GM10248 (cell line): Measurements from ENCODE around the gene IFIT1B.
"Not testable (repeated sequence)": the region's sequence is repeated elsewhere in the genome, so short reads cannot be mapped to it uniquely, and the experiment has no call there.

Experiments used
- CTCF ChIA-PET: fragments of 300-600 bp; sonication (Branson Sonifier 250); formaldehyde crosslinking; extraction: SDS; loops from one replicate; lab custom pipeline; 2021; ENCODE audit warnings: antibody characterized with exemption; lab: Yijun Ruan, JAX
- POLR2A ChIA-PET: fragments of 350-650 bp; sonication (Branson Sonifier 250); formaldehyde crosslinking; extraction: SDS; loops from one replicate; lab custom pipeline; 2020; ENCODE audit warnings: antibody characterized with exemption; lab: Yijun Ruan, JAX
- DNase-seq: peaks from one replicate; pipeline ENCODE4 v3.0.0; 2012; ENCODE audit errors: extremely low spot score
- TF ChIP-seq, protein P1 (sequence below): IDR thresholded peaks from 2 replicates; pipeline ENCODE4 v1.5.1; 2012; ENCODE audit warnings: mild to moderate bottlenecking, low read depth; ENCODE audit errors: extremely low read depth, missing control alignments, control extremely low read depth

The IFIT1B gene

DNA sequence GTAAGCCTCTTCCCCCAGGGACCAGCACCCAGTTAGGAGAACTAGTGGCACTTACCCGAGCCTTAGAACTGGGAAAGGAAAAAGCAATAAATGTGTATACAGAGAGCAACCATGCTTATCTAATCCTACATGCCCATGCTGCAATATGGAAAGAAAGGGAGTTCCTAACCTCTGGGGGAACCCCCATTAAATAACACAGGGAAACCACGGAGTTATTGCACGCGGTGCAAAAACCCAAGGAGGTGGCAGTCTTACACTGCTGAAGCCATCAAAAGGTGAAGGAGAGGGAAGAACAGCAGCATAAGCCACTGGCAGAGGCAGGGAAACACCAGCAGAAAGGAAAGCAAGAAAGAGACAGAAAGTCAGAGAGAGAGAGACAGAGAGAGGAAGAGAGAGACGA is 32.7 kb downstream of the IFIT1B start:
- CTCF ChIA-PET, result interaction anchor here (1.5 kb wide), 1 partner anchor 12 kb away, joined by 3 read pairs; no protein-coding TSS in a partner anchor
- POLR2A ChIA-PET, DNase-seq: not testable (repeated sequence)

DNA sequence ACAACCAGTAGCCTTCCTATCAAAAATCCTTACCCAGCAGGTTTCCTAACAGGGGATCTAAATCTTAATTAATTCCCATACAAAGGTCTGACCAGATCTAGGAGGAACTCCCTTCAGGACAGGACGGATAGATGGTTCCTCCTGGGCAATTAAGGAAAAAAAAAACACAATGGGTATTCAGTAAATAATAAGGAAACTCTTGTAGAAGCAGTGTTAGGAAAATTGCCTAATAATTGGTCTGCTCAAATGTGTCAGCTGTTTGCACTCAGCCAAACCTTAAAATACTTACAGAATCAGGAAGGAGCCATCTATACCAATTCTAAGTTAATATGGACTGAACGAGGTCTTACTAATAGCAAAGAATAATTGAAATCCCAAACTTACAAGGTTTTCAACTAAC is 33.3 kb downstream of the IFIT1B start:
- POLR2A ChIA-PET, CTCF ChIA-PET: not testable (repeated sequence)

DNA sequence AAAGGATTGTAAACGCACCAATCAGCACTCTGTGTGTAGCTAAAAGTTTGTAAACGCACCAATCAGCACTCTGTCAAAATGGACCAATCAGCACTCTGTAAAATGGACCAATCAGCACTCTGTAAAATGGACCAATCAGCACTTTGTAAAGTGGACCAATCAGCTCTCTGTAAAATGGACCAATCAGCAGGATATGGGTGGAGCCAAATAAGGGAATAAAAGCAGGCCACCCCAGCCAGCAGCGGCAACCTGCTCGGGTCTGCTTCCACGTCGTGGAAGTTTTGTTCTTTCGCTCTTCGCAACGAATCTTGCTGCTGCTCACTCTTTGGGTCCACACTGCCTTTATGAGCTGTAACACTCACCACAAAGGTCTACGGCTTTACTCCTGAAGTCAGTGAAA is 34.4 kb downstream of the IFIT1B start:
- CTCF ChIA-PET, result interaction anchor here (1.0 to 1.6 kb wide), 3 partner anchors 26 to 194 kb away, joined by 4 to 6 read pairs (median 5); no protein-coding TSS in a partner anchor
- POLR2A ChIA-PET, DNase-seq: not testable (repeated sequence)

More for the DNA sequence above, 33.3 kb downstream of the IFIT1B start:
- DNase-seq, result not testable (repeated sequence)

DNA sequence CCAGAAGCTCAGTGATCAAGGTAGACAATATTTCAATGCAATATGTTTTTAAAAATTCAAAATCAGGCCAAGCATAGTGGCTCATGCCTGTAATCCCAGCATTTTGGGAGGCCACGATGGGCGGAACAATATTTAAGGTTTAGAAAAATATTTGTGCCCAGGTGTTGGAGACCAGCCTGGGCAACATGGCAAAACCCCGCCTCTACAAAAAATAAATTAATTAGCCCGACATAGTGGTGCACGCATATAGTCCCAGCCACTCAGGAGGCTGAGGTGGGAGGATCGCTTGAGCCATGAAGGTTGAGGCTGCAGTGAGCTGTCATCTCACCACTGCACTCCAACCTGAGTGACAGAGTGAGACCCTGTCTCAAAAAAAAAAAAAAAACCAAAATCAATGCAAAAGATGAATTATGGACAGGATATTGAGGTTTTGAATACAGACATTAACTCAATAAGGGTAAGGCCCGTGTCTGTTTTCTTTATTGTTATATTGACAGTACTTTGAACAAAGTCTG is 35.6 kb downstream of the IFIT1B start:
- ChIA-PET CTCF (interaction anchor here (1.0 to 2.2 kb wide), 9 partner anchors 9 to 196 kb away, joined by 3 to 10 read pairs (median 5); partner anchors contain the start of gene IFIT1), POLR2A (interaction anchor here (0.6 kb wide), 1 partner anchor 21 kb away, joined by 8 read pairs; the partner anchor contains the start of gene IFIT1)
- no peak for DNase-seq
- TF ChIP-seq, protein P1, sequence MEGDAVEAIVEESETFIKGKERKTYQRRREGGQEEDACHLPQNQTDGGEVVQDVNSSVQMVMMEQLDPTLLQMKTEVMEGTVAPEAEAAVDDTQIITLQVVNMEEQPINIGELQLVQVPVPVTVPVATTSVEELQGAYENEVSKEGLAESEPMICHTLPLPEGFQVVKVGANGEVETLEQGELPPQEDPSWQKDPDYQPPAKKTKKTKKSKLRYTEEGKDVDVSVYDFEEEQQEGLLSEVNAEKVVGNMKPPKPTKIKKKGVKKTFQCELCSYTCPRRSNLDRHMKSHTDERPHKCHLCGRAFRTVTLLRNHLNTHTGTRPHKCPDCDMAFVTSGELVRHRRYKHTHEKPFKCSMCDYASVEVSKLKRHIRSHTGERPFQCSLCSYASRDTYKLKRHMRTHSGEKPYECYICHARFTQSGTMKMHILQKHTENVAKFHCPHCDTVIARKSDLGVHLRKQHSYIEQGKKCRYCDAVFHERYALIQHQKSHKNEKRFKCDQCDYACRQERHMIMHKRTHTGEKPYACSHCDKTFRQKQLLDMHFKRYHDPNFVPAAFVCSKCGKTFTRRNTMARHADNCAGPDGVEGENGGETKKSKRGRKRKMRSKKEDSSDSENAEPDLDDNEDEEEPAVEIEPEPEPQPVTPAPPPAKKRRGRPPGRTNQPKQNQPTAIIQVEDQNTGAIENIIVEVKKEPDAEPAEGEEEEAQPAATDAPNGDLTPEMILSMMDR, result no peak

DNA sequence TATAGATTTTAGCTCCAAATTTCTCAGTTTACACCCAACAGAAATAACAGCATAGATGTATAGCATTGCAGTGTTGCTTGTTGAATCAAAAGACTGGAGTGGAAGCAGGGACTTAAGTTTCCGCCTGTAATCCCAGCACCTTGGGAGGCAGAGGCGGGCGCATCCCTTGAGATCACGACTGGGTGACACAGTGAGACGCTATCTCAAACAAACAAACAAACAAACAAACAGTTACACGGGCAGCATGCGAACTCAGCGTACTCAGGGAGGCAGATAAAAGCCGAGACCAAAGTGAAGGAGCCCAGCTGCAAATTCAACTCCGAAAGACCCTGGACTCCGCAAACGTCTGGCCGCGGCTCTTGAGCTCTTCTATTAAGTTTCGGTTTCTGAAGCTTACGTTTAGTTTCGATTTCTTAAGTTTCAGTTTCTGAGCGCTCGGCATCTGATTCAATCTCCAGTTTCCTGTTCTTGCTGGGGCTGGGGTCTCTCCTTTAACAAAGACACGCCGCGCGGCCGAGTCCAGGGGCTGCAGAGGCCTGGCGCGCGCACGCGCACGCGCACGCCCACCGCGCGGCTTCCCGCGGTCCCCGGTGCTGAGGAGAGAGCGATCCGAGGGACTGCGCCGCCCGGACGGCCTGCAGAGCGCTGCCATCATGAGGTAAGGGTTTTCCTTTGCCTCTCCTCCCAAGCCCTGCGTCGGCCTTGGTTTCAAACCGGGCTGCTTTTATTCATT is 36.5 kb downstream of the IFIT1B start, which contains the start of gene IFIT5:
IFIT5 (plus strand) TSS at position 423 of the 733 bp plus-strand sequence; CDS start at position 654, 231 bp downstream.
- ChIA-PET POLR2A (interaction anchor here (0.7 to 1.0 kb wide), 2 partner anchors 22 to 82 kb away, joined by 3 read pairs; partner anchors contain the start of gene IFIT1), CTCF (interaction anchor here (1.0 to 2.2 kb wide), 7 partner anchors 8 to 45 kb away, joined by 3 to 10 read pairs (median 4); partner anchors contain the start of gene IFIT1)

DNA sequence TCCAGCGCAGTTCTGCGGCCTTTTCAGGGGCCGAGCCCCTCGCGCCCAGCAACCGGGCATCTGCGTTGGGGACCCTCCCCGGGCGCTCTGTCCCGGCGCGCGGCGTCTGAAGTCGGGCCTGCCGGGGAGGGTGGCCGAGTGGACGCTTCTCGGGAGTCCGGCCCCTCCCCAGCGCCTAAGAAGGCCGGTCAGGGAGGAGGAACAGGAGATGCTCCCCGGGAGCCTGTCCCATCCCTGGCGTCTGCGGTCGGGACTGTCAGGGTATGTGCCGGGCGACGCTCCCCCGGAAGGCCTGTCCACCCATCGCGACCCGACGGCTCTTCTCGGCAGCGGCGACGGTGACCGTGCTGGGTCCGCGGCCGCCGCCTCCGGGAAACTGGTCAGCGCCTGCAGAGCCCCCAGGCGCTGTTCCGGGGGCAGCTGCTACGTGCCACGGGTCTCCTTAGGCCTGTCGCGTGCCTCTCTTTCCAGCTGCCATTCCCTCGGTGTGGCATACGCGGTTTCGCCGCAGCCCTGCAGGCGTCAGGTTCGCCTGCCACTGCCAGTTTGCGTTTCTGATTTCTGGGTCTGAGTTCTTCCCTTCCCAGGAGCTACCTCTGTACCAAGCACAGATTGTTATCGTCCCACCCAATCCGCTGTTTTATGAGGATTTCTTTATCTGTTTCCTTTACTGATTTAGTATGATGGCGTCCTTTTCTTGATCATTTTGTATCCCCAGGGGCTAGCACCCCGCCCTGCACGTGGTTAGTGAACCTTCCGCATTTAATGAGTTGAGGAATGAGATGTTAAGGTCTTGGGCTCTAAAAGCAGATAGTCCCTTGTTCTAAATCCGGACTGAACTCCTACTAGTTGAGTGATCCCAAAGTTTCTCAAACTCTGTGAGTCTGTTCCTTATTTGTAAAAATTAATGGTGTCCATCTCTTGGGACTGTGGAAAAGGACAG is 37.3 kb downstream of the IFIT1B start:
- CTCF ChIA-PET, result interaction anchor here (1.0 to 2.2 kb wide), 5 partner anchors 9 to 46 kb away, joined by 3 to 10 read pairs (median 5); partner anchors contain the start of gene IFIT1
- TF ChIP-seq, protein P1, result no peak
- DNase-seq, result peak; percentile 38
- POLR2A ChIA-PET, result interaction anchor here (1.0 kb wide), 1 partner anchor 83 kb away, joined by 3 read pairs; no protein-coding TSS in a partner anchor

More for the DNA sequence above, 36.5 kb downstream of the IFIT1B start, which contains the start of gene IFIT5:
- TF ChIP-seq, protein P1, result no peak
- peak; percentile 77 for DNase-seq

DNA sequence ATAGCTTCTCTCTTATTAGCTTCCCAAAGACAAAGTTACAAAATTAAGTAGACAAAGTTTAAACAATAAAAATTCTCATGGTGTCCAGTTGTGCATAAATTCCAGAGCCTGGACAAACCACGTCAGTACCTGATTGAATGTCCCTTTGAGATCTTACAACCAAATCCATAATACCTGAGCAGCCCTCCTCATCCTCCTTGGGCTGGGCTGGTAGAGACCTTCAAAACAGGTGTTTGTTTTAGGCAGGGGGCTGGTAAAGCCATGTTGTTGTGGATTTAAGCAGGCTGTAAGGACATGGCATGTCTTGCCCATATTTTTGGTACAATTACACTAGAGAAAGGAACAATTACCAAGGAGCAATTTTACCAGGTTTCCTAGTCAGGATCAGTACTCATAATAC is 38.6 kb downstream of the IFIT1B start:
- ChIA-PET CTCF (interaction anchor here (1.4 to 3.1 kb wide), 4 partner anchors 10 to 170 kb away, joined by 3 to 8 read pairs (median 4); no protein-coding TSS in a partner anchor), POLR2A (no interaction called here)
- no peak for DNase-seq
- TF ChIP-seq, protein P1, result no peak
